ENCODE results near the gene SLC35B3. TPM values are rescaled to one million over a fixed set of nuclear protein-coding genes. Genes with fewer than 3 reads are reported as not detected.

The SLC35B3 gene
- total and polyA plus RNA-seq, 9 of the 15 experiments (the other 6 are each of a cell fraction or from before 2014, with no cell fraction given) = 7.6 to 19.1 (median 11.3) TPM

- TF ChIP-seq NCOA4 (IDR thresholded peaks at IDR 0.05; ENCODE audit: partially characterized antibody) = no peak
Observed at GRCh38 chr6:8441452-8441851, 6.1 kb upstream of the SLC35B3 start (continued).

- Histone ChIP-seq H3K4me2 (ENCODE audit: insufficient read depth, low read length) (no peak overlapping the region), H3K79me2 (ENCODE audit: control insufficient read depth, insufficient read depth, low read length) (peaks cover 13% of the 10 kb centered on the region), H3K27me3 (ENCODE audit: control insufficient read depth in 2 of 2, insufficient read depth in 2 of 2, low read length in 2 of 2) (no peaks in the 10 kb centered on the region), H3K27ac (ENCODE audit: extremely low read depth, low read depth, low read length) (no peak overlapping the region), H3K4me3 (no peak overlapping the region), H4K20me1 (replicated peaks; ENCODE audit: control insufficient read depth, insufficient read depth, low read length) (peaks cover 4% of the 10 kb centered on the region; the same call in 1 of the 2 replicates), H2AFZ (ENCODE audit: low read depth, low read length) (no peak overlapping the region), H3K9me3 (replicated peaks; ENCODE audit: control insufficient read depth, insufficient read depth, low read depth, low read length) (no peaks in the 10 kb centered on the region), H3K9ac (ENCODE audit: insufficient read depth in 1 of 2, low read depth in 2 of 2, low read length in 2 of 2) (no peak overlapping the region), H3K9me1 (ENCODE audit: control insufficient read depth, insufficient read depth, low read length) (no peaks in the 10 kb centered on the region), H3K4me1 (replicated peaks in 1 of 2; ENCODE audit: control insufficient read depth in 2 of 2, insufficient read depth in 2 of 2, low read length in 2 of 2) (peaks cover 5 to 7% of the 10 kb centered on the region in 2 experiments), H3K36me3 (ENCODE audit: control insufficient read depth, insufficient read depth, low read length) (no peaks in the 10 kb centered on the region)
- DNase-seq (ENCODE audit: extremely low read depth in 1 of 4, low spot score in 3 of 4) (no peak), FAIRE-seq (no peak), ATAC-seq (no peak)
- intact Hi-C loops (cut with micrococcal nuclease) = loop anchor here (10.0 kb wide), 2 partner anchors 335 to 1985 kb away; partner anchors contain the start of gene EEF1E1
- 3% methylated on average over 2 of the region's 2 CpGs for WGBS (ENCODE audit: insufficient coverage, low coverage, missing lambda C conversion rate)
- no TSS peak for BruUV-seq (replicated peaks)
- POLR2A ChIA-PET = no interaction called here
- in situ Hi-C loops (cut with MboI) = loop anchor here (25.0 kb wide), 1 partner anchor 1998 kb away; no protein-coding TSS in a partner anchor
- TF ChIP-seq CREB3L1 (IDR thresholded peaks at IDR 0.05; ENCODE audit: borderline replicate concordance, low read depth) (no peak), ZNF583 (CRISPR knock-in tag; IDR thresholded peaks at IDR 0.05) (no peak), BCOR (IDR thresholded peaks at IDR 0.05) (peak; percentile 78), CBFA2T2 (conservative IDR thresholded peaks at IDR 0.05) (peak; percentile 26; the same call in 1 of the 2 replicates), ZNF133 (CRISPR knock-in tag; IDR thresholded peaks at IDR 0.05) (no peak), RBM25 (IDR thresholded peaks at IDR 0.05; ENCODE audit: low read depth, low read length, severe bottlenecking) (peak; percentile 94), IRF1 (CRISPR knock-in tag; IDR thresholded peaks at IDR 0.05; ENCODE audit: borderline replicate concordance) (no peak), MTA1 (IDR thresholded peaks at IDR 0.05; ENCODE audit: borderline replicate concordance) (no peak), ZNF354B (CRISPR knock-in tag; IDR thresholded peaks at IDR 0.05) (no peak), TFE3 (CRISPR knock-in tag; IDR thresholded peaks at IDR 0.05) (peak; percentile 94), USF2 (CRISPR knock-in tag; IDR thresholded peaks at IDR 0.05) (0 out of 2 replicates have a peak, but pooled peaks have one; percentile 12), RAD51 (IDR thresholded peaks at IDR 0.05; ENCODE audit: borderline replicate concordance, low read depth) (peak; percentile 64), TOE1 (IDR thresholded peaks at IDR 0.05; ENCODE audit: borderline replicate concordance) (peak; percentile 83), TOE1 (CRISPR knock-in tag; IDR thresholded peaks at IDR 0.05; ENCODE audit: borderline replicate concordance, low read depth) (no peak), KAT8 (IDR thresholded peaks at IDR 0.05; ENCODE audit: low read depth) (no peak), KLF16 (IDR thresholded peaks at IDR 0.05) (no peak)
- CTCF ChIA-PET (ENCODE audit: low intra/inter-chr PET ratio) = no interaction called here
Observed at GRCh38 chr6:8439601-8440268, 4.4 kb upstream of the SLC35B3 start.

Measured in K562 (cell line).